PC-3 (cell line): ENCODE results near the gene MMP23B. TPM values are rescaled to one million over a fixed set of nuclear protein-coding genes. Genes with fewer than 3 reads are reported as not detected.

Source experiments
- ATAC-seq: fragments of 200-7000 bp; cut with Tn5 transposase; 2 replicates; pipeline ENCODE4 v1.9.1; 2020; ENCODE audit warnings: mild to moderate bottlenecking, moderate library complexity
- BruUV-seq: library from RNA; stranded (reverse); fragments of 400-500 nt; replicated peaks from 2 replicates; lab custom pipeline; 2021; lab: Mats Ljungman, UMichigan
- CTCF ChIA-PET: fragments of 300-600 bp; sonication (Branson Sonifier 250); formaldehyde crosslinking; loops from one replicate; lab custom pipeline; 2022; ENCODE audit warnings: antibody characterized with exemption; lab: Charles Lee
- POLR2A ChIA-PET: fragments of 300-600 bp; sonication (Branson Sonifier 250); formaldehyde crosslinking; loops from one replicate; lab custom pipeline; 2022; ENCODE audit warnings: antibody characterized with exemption; ENCODE audit not compliant: unreplicated experiment; lab: Charles Lee
- DNase-seq: peaks from one replicate; pipeline ENCODE4 v3.0.0-alpha.2; 2015
- H2AFZ ChIP-seq: fragments of 300-600 bp; sonication (generic); 2 replicates; pipeline ENCODE4 v1.6.0; 2016; ENCODE audit warnings: antibody characterized with exemption, low read length
- H3F3A ChIP-seq: fragments of 300-600 bp; sonication (generic); one replicate; pipeline ENCODE4 v1.6.0; 2017; ENCODE audit warnings: antibody characterized with exemption, low read length, control low read depth, mild to moderate bottlenecking; ENCODE audit not compliant: unreplicated experiment
- H3K27ac ChIP-seq: fragments of 300-600 bp; sonication (generic); 2 replicates; pipeline ENCODE4 v1.5.1; 2016; ENCODE audit warnings: mild to moderate bottlenecking, low read length
- H3K27me3 ChIP-seq: fragments of 300-600 bp; sonication (generic); 2 replicates; pipeline ENCODE4 v1.6.1; 2016; ENCODE audit warnings: low read length, mixed read lengths
- H3K36me3 ChIP-seq: fragments of 300-600 bp; sonication (generic); 2 replicates; pipeline ENCODE4 v1.6.1; 2016; ENCODE audit warnings: low read depth, mixed run types, low read length, mixed read lengths
- H3K4me1 ChIP-seq: fragments of 300-600 bp; sonication (generic); 2 replicates; pipeline ENCODE4 v1.5.1; 2016; ENCODE audit warnings: low read length; ENCODE audit not compliant: insufficient read depth
- H3K4me2 ChIP-seq: fragments of 300-600 bp; sonication (generic); 2 replicates; pipeline ENCODE4 v1.6.0; 2016; ENCODE audit warnings: low read length
- H3K4me3 ChIP-seq: fragments of 300-600 bp; sonication (generic); 2 replicates; pipeline ENCODE4 v1.5.1; 2016; ENCODE audit warnings: mild to moderate bottlenecking, low read length, mixed read lengths
- H3K79me2 ChIP-seq: fragments of 300-600 bp; sonication (generic); 2 replicates; pipeline ENCODE4 v1.6.1; 2017; ENCODE audit warnings: low read length, mixed read lengths
- H3K9ac ChIP-seq: fragments of 300-600 bp; sonication (generic); 2 replicates; pipeline ENCODE4 v1.6.0; 2016; ENCODE audit warnings: mild to moderate bottlenecking, low read length
- H3K9me2 ChIP-seq: fragments of 300-600 bp; sonication (generic); replicated peaks from 2 replicates; pipeline ENCODE4 v1.6.1; 2016; ENCODE audit warnings: mixed run types, low read length, mixed read lengths
- H3K9me3 ChIP-seq: fragments of 300-600 bp; sonication (generic); 2 replicates; pipeline ENCODE4 v1.6.1; 2016; ENCODE audit warnings: low read length, mixed read lengths
- H4K20me1 ChIP-seq: fragments of 300-600 bp; sonication (generic); 2 replicates; pipeline ENCODE4 v1.6.1; 2016; ENCODE audit warnings: low read length, mixed read lengths
- CTCF ChIP-seq: fragments of 300-600 bp; sonication (generic); conservative IDR thresholded peaks from 2 replicates; pipeline ENCODE4 v1.5.1; 2017; ENCODE audit warnings: antibody characterized with exemption, low read depth, mild to moderate bottlenecking, low read length
- EZH2 ChIP-seq: fragments of 300-600 bp; sonication (generic); IDR thresholded peaks from one replicate; pipeline ENCODE4 v1.6.1; 2017; ENCODE audit warnings: antibody characterized with exemption, mild to moderate bottlenecking, low read length; ENCODE audit not compliant: unreplicated experiment
- EZH2phosphoT487 ChIP-seq: fragments of 300-600 bp; sonication (generic); IDR thresholded peaks from 2 replicates; pipeline ENCODE4 v1.6.1; 2018; ENCODE audit warnings: mild to moderate bottlenecking, antibody characterized with exemption, low read length, borderline replicate concordance
- intact Hi-C: fragments of 100-400 bp; cut with micrococcal nuclease; formaldehyde crosslinking; loops from 2 replicates; pipeline ENCODE4 v1.9.0; 2023
- total RNA-seq: library from RNA; depleted of rRNA; stranded (reverse); fragments of >200 nt; gene quantifications from 2 replicates; pipeline ENCODE4 v1.2.3, GENCODE V29; 2014

The MMP23B gene
- total RNA-seq, 1 experiment from 2014 or later: 28.4 TPM

DNA sequence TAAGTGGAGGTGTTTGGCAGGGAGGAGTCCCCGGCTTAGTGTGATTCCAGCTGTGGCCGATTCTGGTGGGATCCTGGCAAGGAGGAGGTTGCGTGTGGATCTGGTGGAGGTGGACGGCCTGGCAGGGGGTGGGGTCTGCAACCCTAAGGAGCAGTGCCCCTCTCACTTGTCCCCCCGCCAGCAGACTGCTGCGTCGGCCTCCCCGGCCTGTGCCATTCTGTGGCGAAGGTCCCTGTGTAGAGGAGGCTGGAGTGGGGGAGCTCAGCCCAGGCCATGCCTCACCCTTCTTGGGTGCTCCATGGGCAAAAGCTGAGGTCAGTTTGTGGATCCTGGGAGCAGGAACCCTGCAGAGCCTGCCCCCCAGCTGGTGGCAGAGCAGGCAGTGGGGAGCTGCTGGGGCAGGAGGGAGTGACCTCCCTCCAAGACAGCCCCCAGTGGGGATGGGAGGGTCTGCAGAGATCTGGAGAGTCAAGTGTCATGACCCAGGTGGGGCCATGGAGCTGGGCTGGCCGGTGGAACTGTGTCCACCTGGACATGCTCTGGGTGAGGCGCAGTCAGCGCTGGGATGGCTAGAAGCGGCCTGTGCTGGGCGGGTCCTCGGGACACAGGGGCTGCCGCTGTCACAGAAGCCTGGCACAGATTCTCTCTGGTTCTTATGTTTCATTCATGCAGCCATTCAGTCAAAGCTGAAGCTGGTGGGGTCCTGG lies 11.4 kb upstream of the MMP23B start:
- Histone ChIP-seq H3K4me1 (peaks cover 12% of the 10 kb centered on the region), H3K27me3 (no peaks in the 10 kb centered on the region), H4K20me1 (peaks cover 16% of the 10 kb centered on the region; the same call in 1 of the 2 replicates), H3K36me3 (no peaks in the 10 kb centered on the region; the same call in 1 of the 2 replicates), H2AFZ (no peak overlapping the region), H3K79me2 (peaks cover 20% of the 10 kb centered on the region), H3F3A (no peaks in the 10 kb centered on the region), H3K9me3 (no peaks in the 10 kb centered on the region), H3K4me2 (no peak overlapping the region), H3K27ac (no peak overlapping the region), H3K9ac (no peak overlapping the region), H3K9me2 (no peaks in the 10 kb centered on the region), H3K4me3 (no peak overlapping the region)
- no TSS peak for BruUV-seq
- no peak for ATAC-seq
- intact Hi-C loops: no loop called here
- TF ChIP-seq CTCF (no peak; the same call in none of the 2 replicates), EZH2 (no peak), EZH2phosphoT487 (no peak)
- DNase-seq: no peak
- ChIA-PET CTCF (no interaction called here), POLR2A (no interaction called here)

GRCh38 chr1:1621173-1622009 lies 10.6 kb upstream of the MMP23B start:
- Histone ChIP-seq H3K4me1 (peaks cover 12% of the 10 kb centered on the region), H3K9ac (no peak overlapping the region), H3K9me3 (no peaks in the 10 kb centered on the region), H3K4me2 (no peak overlapping the region), H3K36me3 (no peaks in the 10 kb centered on the region; the same call in 1 of the 2 replicates), H3F3A (no peaks in the 10 kb centered on the region), H3K9me2 (no peaks in the 10 kb centered on the region), H3K4me3 (no peak overlapping the region), H3K79me2 (peaks cover 18% of the 10 kb centered on the region), H4K20me1 (peaks cover 16% of the 10 kb centered on the region; the same call in 1 of the 2 replicates), H3K27ac (no peak overlapping the region), H3K27me3 (no peaks in the 10 kb centered on the region), H2AFZ (no peak overlapping the region)
- intact Hi-C loops: no loop called here
- ATAC-seq (no peak), DNase-seq (no peak)
- ChIA-PET POLR2A (no interaction called here), CTCF (no interaction called here)
- TF ChIP-seq EZH2phosphoT487: no peak
- no TSS peak for BruUV-seq

- intact Hi-C loops: no loop called here
- H3K9ac ChIP-seq: no peak overlapping the region
- CTCF ChIA-PET: no interaction called here
- H3K36me3 ChIP-seq: no peaks in the 10 kb centered on the region; the same call in 1 of the 2 replicates
- H3K27me3 ChIP-seq: no peaks in the 10 kb centered on the region
- peaks cover 6% of the 10 kb centered on the region for H3K4me1 ChIP-seq
- no peaks in the 10 kb centered on the region for H3F3A ChIP-seq
- H3K4me2 ChIP-seq: no peak overlapping the region
- no peak overlapping the region for H3K27ac ChIP-seq
- peaks cover 9% of the 10 kb centered on the region; the same call in 1 of the 2 replicates for H4K20me1 ChIP-seq
- no peak for DNase-seq
- no peaks in the 10 kb centered on the region for H3K9me2 ChIP-seq
- no peaks in the 10 kb centered on the region for H3K9me3 ChIP-seq
- no peak overlapping the region for H2AFZ ChIP-seq
- peaks cover 10% of the 10 kb centered on the region for H3K79me2 ChIP-seq
- TF ChIP-seq EZH2 (no peak), EZH2phosphoT487 (no peak), CTCF (no peak)
- H3K4me3 ChIP-seq: no peak overlapping the region
- POLR2A ChIA-PET: no interaction called here
- BruUV-seq: no TSS peak
- ATAC-seq: no peak
Observed at GRCh38 chr1:1622010-1622787, 9.8 kb upstream of the MMP23B start.
